A549 (cell line): ENCODE data around the gene SLC36A4. TPM values are rescaled to one million over a fixed set of nuclear protein-coding genes. Genes with fewer than 3 reads are reported as not detected.

Experiments used
- ATAC-seq, 2 experiments: fragments of 200-7000 bp in 1 of 2; fragments of >200 bp in 1 of 2; cut with Nextera tagmentation in 1 of 2; cut with Tn5 transposase in 1 of 2; 3 replicates each; pipeline versions ENCODE4 v1.8.0 to v1.9.1; 2018 to 2020; ENCODE audit warnings: mild to moderate bottlenecking in 1 of 2, moderate library complexity in 1 of 2
- CTCF ChIA-PET: fragments of 300-600 bp; sonication (Branson Sonifier 250); formaldehyde crosslinking; extraction: SDS; loops from one replicate; lab custom pipeline; 2021; ENCODE audit warnings: antibody characterized with exemption, inconsistent platforms; lab: Yijun Ruan, JAX
- POLR2A ChIA-PET: fragments of 350-600 bp; formaldehyde crosslinking; extraction: SDS; loops from one replicate; lab custom pipeline; 2021; ENCODE audit warnings: antibody characterized with exemption, inconsistent platforms; lab: Yijun Ruan, JAX
- DNase-seq, 2 experiments: peaks; one replicate each; pipeline versions ENCODE4 v3.0.0 to v3.0.0-alpha.2; 2011 to 2016; ENCODE audit warnings: low read depth in 1 of 2, low spot score in 1 of 2
- FAIRE-seq: peaks from 2 replicates; lab custom pipeline; 2011; peaks lifted over from hg19 to GRCh38; lab: Jason Lieb, UNC
- H3K27ac ChIP-seq, 2 experiments: fragments of >200 bp; sonication (Bioruptor Twin); formaldehyde crosslinking; 3 replicates each; pipeline ENCODE4 v1.5.1; 2016 to 2017
- H3K4me1 ChIP-seq: fragments of >200 bp; sonication (Bioruptor Twin); formaldehyde crosslinking; 3 replicates; pipeline ENCODE4 v1.6.1; 2016
- H3K4me2 ChIP-seq: fragments of >200 bp; sonication (Bioruptor Twin); formaldehyde crosslinking; 3 replicates; pipeline ENCODE4 v1.6.1; 2016
- H3K4me3 ChIP-seq: fragments of >200 bp; sonication (Bioruptor Twin); formaldehyde crosslinking; 3 replicates; pipeline ENCODE4 v1.5.1; 2016
- H3K9me3 ChIP-seq: fragments of >200 bp; sonication (Bioruptor Twin); formaldehyde crosslinking; 3 replicates; pipeline ENCODE4 v1.6.1; 2016
- CHD4 ChIP-seq: fragments of 200-600 bp; sonication (generic); IDR thresholded peaks from 2 replicates; pipeline ENCODE4 v1.6.1; 2016; ENCODE audit warnings: antibody characterized with exemption, mild to moderate bottlenecking, borderline replicate concordance
- FOSB ChIP-seq: fragments of 250-450 bp; sonication (Bioruptor Pico); IDR thresholded peaks from 2 replicates; pipeline ENCODE4 v1.5.0; 2020; ENCODE audit warnings: mild to moderate bottlenecking, moderate library complexity
- FOXS1 ChIP-seq: fragments of 250-450 bp; sonication (Bioruptor Pico); IDR thresholded peaks from 2 replicates; pipeline ENCODE4 v1.5.0; 2020; ENCODE audit warnings: mild to moderate bottlenecking, moderate library complexity
- HDAC2 ChIP-seq: fragments of 200-600 bp; sonication (generic); IDR thresholded peaks from 2 replicates; pipeline ENCODE4 v1.6.1; 2016
- KDM1A ChIP-seq: fragments of 200-600 bp; sonication (generic); IDR thresholded peaks from 2 replicates; pipeline ENCODE4 v1.6.1; 2016; ENCODE audit warnings: low read depth, mild to moderate bottlenecking
- MAFK ChIP-seq: fragments of 450-650 bp; IDR thresholded peaks from 2 replicates; pipeline ENCODE4 v1.6.1; 2014; ENCODE audit not compliant: partially characterized antibody
- NPAS2 ChIP-seq: fragments of 250-450 bp; sonication (Bioruptor Pico); IDR thresholded peaks from 2 replicates; pipeline ENCODE4 v1.8.0; 2022; ENCODE audit warnings: mild to moderate bottlenecking, moderate library complexity, borderline replicate concordance
- RCOR1 ChIP-seq: fragments of 150-350 bp; IDR thresholded peaks from 2 replicates; pipeline ENCODE4 v1.6.1; 2014; ENCODE audit warnings: antibody characterized with exemption, low read length, low read depth
- SREBF2 ChIP-seq: fragments of 450-650 bp; IDR thresholded peaks from 2 replicates; pipeline ENCODE4 v1.6.1; 2014; ENCODE audit warnings: mild to moderate bottlenecking, moderate library complexity
- TFCP2L1 ChIP-seq: fragments of 250-450 bp; sonication (Bioruptor Pico); IDR thresholded peaks from 2 replicates; pipeline ENCODE4 v1.5.0; 2021; ENCODE audit warnings: mild to moderate bottlenecking
- ZFP36 ChIP-seq: fragments of 450-650 bp; IDR thresholded peaks from 2 replicates; pipeline ENCODE4 v1.6.1; 2014; ENCODE audit warnings: borderline replicate concordance; ENCODE audit not compliant: partially characterized antibody
- ZNF302 ChIP-seq: fragments of 250-450 bp; sonication (Bioruptor Pico); IDR thresholded peaks from 2 replicates; pipeline ENCODE4 v1.9.0; 2021; ENCODE audit warnings: inconsistent platforms, mild to moderate bottlenecking, moderate library complexity
- WGBS: methylation state at CpG from one replicate; pipeline ENCODE4 v1.1.6; 2017; ENCODE audit errors: missing lambda C conversion rate; 5-methylcytosine and 5-hydroxymethylcytosine counted together
- polyA plus RNA-seq, 4 experiments: library from polyadenylated mRNA; depleted of rRNA in 3 of 4; stranded (reverse); fragments of >200 nt; fragmentation: RNase III in 1 of 4; extraction: RNeasy Plus Mini Kit Qiagen cat#74134 plus additional on column Dnase treatment in 1 of 4; gene quantifications; 2 replicates in 3 of 4; 3 replicates in 1 of 4; pipeline ENCODE4 v1.2.3, GENCODE V29; 2011 to 2017
- TF ChIP-seq, protein P1 (sequence below): fragments of 250-450 bp; sonication (Bioruptor Pico); IDR thresholded peaks from 2 replicates; pipeline ENCODE4 v1.5.0; 2020; ENCODE audit warnings: low read depth, mild to moderate bottlenecking, moderate library complexity
- TF ChIP-seq, protein P2 (sequence below): IDR thresholded peaks from 2 replicates; pipeline ENCODE4 v1.6.1; 2012; ENCODE audit warnings: low read depth, borderline replicate concordance
- TF ChIP-seq, protein P3 (sequence below): fragments of 200-600 bp; sonication (generic); IDR thresholded peaks from 2 replicates; pipeline ENCODE4 v1.6.1; 2016; ENCODE audit warnings: antibody characterized with exemption, mild to moderate bottlenecking, moderate library complexity
- TF ChIP-seq, protein P4 (sequence below): fragments of >200 bp; sonication (Bioruptor Twin); formaldehyde crosslinking; IDR thresholded peaks from 2 replicates; pipeline ENCODE4 v1.6.1; 2016
- TF ChIP-seq, protein P5 (sequence below): IDR thresholded peaks from 2 replicates; pipeline ENCODE4 v1.6.1; 2012

SLC36A4 gene
- polyA plus RNA-seq, 2 of the 4 experiments (the other 2 are of a cell fraction), result 24.1 to 30.5 TPM

DNA sequence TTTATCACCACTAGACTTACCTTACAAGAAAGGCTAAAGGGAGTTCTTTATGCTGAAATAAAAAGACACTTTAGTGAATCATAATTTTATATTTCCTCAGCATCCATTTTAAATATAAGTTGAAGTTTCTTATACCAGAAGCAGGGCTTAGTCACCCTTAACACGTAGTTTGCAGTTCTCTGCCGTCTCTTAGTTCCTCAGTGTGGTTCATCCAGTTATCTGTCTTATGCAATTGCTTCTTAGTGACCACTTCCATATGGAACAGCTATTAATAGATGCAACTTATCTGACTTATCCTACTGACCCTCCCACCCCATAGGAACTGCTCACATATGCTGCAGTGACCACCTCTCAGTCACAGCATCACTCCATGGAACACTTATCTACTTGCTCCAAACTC lies 11.7 kb upstream of the SLC36A4 start:
- TF ChIP-seq TFCP2L1 (CRISPR knock-in tag) (no peak), ZNF302 (no peak), SREBF2 (no peak), ZFP36 (no peak)
- TF ChIP-seq, protein P1, sequence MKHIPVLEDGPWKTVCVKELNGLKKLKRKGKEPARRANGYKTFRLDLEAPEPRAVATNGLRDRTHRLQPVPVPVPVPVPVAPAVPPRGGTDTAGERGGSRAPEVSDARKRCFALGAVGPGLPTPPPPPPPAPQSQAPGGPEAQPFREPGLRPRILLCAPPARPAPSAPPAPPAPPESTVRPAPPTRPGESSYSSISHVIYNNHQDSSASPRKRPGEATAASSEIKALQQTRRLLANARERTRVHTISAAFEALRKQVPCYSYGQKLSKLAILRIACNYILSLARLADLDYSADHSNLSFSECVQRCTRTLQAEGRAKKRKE (CRISPR knock-in tag), result no peak
- H3K4me3 ChIP-seq, result no peak overlapping the region
- 67% methylated on average over 2 of the region's 2 CpGs for WGBS
- ATAC-seq (no peak), FAIRE-seq (no peak), DNase-seq (no peak)
- POLR2A ChIA-PET, result no interaction called here
- H3K27ac ChIP-seq, result no peak overlapping the region
- H3K4me1 ChIP-seq, result no peaks in the 10 kb centered on the region
- CTCF ChIA-PET, result no interaction called here
- no peaks in the 10 kb centered on the region for H3K9me3 ChIP-seq
- H3K4me2 ChIP-seq, result no peak overlapping the region

DNA sequence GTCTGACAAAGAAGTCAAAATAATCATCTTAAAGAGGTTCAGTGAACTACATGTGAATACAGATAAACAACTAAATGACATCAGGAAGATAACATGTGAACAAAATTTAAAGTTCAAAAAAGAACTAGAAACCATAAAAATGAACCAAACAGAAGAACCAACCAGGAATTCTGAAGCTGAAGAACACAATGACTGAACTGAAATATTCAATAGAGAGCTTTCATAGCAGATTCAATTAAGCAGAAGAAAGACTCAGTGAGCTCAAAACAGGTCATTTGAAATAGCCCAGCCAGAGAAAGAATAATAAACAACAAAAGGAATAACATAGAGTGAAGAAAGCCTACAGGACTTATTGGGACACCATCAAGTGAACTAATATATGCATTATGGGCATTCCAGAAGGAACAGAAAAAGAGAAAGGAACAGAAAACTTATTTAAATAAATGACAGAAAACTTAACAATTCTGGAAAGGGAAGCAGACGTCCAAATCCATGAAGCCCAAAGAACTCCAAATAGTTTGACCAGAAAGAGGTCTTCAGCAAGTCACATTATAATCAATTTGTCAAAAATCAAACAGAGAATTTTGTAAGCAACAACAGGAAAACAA lies 11.0 kb upstream of the SLC36A4 start:
- no peak for FAIRE-seq

DNA sequence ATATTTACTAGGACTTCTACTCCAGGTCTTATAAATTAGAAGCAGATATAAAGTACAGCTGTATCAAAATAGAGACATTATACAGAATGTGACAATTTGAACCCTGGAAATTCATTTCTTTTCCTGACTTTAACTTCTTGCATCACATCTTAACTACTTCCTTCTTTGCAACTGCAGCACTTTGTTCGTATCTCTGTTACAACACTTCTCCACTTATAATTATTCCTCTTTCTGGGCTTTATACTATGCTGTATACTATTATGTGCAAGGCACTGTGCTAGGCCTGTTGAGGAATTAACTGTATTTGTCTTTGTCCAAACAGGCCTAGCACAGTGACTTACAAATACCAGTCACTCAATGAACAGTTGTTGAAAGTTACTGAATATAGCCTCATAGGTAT lies 1.8 kb upstream of the SLC36A4 start:
- DNase-seq, result no peak
- Histone ChIP-seq H3K9me3 (no peaks in the 10 kb centered on the region), H3K27ac (no peak overlapping the region), H3K4me1 (no peaks in the 10 kb centered on the region), H3K4me3 (no peak overlapping the region), H3K4me2 (no peak overlapping the region)
- ChIA-PET POLR2A (no interaction called here), CTCF (no interaction called here)
- no peak for ATAC-seq
- 86% methylated on average over 1 of the region's 1 CpG for WGBS
- no peak for FAIRE-seq
- TF ChIP-seq HDAC2 (no peak), NPAS2 (CRISPR knock-in tag) (no peak), FOSB (no peak), TFCP2L1 (CRISPR knock-in tag) (no peak), SREBF2 (no peak), CHD4 (no peak), RCOR1 (no peak)
- TF ChIP-seq, protein P2, sequence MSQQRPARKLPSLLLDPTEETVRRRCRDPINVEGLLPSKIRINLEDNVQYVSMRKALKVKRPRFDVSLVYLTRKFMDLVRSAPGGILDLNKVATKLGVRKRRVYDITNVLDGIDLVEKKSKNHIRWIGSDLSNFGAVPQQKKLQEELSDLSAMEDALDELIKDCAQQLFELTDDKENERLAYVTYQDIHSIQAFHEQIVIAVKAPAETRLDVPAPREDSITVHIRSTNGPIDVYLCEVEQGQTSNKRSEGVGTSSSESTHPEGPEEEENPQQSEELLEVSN, result no peak

More for the DNA sequence above, 11.0 kb upstream of the SLC36A4 start:
- CTCF ChIA-PET, result no interaction called here
- H3K4me1 ChIP-seq, result no peaks in the 10 kb centered on the region
- no peak for DNase-seq
- TF ChIP-seq, protein P3, sequence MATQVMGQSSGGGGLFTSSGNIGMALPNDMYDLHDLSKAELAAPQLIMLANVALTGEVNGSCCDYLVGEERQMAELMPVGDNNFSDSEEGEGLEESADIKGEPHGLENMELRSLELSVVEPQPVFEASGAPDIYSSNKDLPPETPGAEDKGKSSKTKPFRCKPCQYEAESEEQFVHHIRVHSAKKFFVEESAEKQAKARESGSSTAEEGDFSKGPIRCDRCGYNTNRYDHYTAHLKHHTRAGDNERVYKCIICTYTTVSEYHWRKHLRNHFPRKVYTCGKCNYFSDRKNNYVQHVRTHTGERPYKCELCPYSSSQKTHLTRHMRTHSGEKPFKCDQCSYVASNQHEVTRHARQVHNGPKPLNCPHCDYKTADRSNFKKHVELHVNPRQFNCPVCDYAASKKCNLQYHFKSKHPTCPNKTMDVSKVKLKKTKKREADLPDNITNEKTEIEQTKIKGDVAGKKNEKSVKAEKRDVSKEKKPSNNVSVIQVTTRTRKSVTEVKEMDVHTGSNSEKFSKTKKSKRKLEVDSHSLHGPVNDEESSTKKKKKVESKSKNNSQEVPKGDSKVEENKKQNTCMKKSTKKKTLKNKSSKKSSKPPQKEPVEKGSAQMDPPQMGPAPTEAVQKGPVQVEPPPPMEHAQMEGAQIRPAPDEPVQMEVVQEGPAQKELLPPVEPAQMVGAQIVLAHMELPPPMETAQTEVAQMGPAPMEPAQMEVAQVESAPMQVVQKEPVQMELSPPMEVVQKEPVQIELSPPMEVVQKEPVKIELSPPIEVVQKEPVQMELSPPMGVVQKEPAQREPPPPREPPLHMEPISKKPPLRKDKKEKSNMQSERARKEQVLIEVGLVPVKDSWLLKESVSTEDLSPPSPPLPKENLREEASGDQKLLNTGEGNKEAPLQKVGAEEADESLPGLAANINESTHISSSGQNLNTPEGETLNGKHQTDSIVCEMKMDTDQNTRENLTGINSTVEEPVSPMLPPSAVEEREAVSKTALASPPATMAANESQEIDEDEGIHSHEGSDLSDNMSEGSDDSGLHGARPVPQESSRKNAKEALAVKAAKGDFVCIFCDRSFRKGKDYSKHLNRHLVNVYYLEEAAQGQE, result no peak
- TF ChIP-seq ZNF302, result no peak
- TF ChIP-seq FOXS1 (CRISPR knock-in tag), result no peak
- TF ChIP-seq FOSB, result no peak
- TF ChIP-seq KDM1A, result no peak
- TF ChIP-seq, protein P4, sequence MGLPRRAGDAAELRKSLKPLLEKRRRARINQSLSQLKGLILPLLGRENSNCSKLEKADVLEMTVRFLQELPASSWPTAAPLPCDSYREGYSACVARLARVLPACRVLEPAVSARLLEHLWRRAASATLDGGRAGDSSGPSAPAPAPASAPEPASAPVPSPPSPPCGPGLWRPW, result no peak
- TF ChIP-seq, protein P5, sequence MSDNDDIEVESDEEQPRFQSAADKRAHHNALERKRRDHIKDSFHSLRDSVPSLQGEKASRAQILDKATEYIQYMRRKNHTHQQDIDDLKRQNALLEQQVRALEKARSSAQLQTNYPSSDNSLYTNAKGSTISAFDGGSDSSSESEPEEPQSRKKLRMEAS, result no peak
- no peak for TF ChIP-seq MAFK
- TF ChIP-seq, all 56 proteins: peak for 0
- Histone ChIP-seq H3K4me2 (no peak overlapping the region), H3K27ac (no peak overlapping the region), H3K9me3 (no peaks in the 10 kb centered on the region), H3K4me3 (no peak overlapping the region)
- no peak for ATAC-seq
- POLR2A ChIA-PET, result no interaction called here
- 9% methylated on average over 1 of the region's 1 CpG for WGBS
